ENCODE data around the gene GALR1. TPM values are rescaled to one million over a fixed set of nuclear protein-coding genes. Genes with fewer than 3 reads are reported as not detected.

GALR1 gene
- total and polyA plus RNA-seq, 8 donors = under 0.01 to 1.8 (median 0.30) TPM; not detected in 4

DNA sequence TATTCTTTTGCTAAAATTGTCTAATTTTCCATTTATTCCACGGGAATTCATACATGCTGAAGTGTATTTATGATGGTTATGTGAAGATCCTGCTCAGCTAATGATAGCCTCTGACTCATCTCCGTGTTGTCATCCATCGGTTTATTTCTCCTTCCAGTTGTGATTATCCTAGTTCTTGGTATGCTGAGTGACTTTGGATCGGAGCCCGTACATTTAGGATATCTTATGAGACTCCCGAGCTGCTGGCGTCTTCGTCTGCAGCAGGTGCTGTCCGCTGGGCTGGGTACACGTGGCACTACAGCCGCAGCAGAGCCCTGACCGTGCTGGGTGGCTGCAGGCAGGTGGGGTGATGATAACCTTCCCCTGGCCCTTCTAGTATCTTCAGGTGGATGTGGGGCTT lies 40.1 kb upstream of the GALR1 start:
- H3K4me3 ChIP-seq = no peak overlapping the region
- no peak for DNase-seq
- WGBS, 5 donors = 76 to 87% (median 83%) methylated on average over 12 of the region's 12 CpGs
- intact Hi-C loops (cut with DNase I; ENCODE audit: low total_unique reads) = no loop called here
- peak overlapping the region in 4 of 5 donors; percentile 58 to 82 (median 72) for H3K27ac ChIP-seq
- H3K27me3 ChIP-seq = no peaks in the 10 kb centered on the region
- H3K9me3 ChIP-seq = no peaks in the 10 kb centered on the region
- TF ChIP-seq POLR2AphosphoS5 (IDR thresholded peaks at IDR 0.05) (peak in 1 of 3 donors; percentile 22), EP300 (IDR thresholded peaks at IDR 0.05) (no peak)
- peaks cover 9 to 59% (median 31%) of the 10 kb centered on the region in 4 donors for H3K4me1 ChIP-seq
- H3K36me3 ChIP-seq = no peaks in the 10 kb centered on the region

DNA sequence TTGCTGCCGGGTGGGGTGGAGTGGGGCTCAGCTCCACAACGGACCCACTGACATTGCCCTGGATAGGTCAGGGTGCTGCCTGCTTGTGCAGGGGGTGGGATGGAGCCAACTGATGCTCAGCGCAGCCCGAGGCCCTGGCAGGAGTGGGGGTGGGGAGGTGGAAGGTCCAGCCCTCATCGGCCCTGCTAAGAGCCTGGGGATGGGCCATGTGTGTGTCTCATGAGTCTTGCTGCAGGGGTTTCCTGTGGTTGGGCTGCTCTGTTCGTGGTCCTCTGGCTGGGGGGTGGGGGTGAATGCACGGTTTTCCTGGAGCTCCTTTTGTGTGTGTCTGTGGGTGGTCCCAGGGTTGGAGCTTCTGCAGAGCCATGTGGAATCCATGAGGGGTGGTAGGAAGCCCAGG lies 39.4 kb upstream of the GALR1 start:
- no peak for DNase-seq
- Histone ChIP-seq H3K9me3 (no peaks in the 10 kb centered on the region), H3K4me1 (peaks cover 9 to 59% (median 31%) of the 10 kb centered on the region in 4 donors), H3K27ac (no peak overlapping the region), H3K4me3 (no peak overlapping the region), H3K36me3 (no peaks in the 10 kb centered on the region), H3K27me3 (no peaks in the 10 kb centered on the region)
- WGBS, 5 donors = 11 to 72% (median 57%) methylated on average over 1 to 7 of the region's 7 CpGs
- TF ChIP-seq, protein P1, sequence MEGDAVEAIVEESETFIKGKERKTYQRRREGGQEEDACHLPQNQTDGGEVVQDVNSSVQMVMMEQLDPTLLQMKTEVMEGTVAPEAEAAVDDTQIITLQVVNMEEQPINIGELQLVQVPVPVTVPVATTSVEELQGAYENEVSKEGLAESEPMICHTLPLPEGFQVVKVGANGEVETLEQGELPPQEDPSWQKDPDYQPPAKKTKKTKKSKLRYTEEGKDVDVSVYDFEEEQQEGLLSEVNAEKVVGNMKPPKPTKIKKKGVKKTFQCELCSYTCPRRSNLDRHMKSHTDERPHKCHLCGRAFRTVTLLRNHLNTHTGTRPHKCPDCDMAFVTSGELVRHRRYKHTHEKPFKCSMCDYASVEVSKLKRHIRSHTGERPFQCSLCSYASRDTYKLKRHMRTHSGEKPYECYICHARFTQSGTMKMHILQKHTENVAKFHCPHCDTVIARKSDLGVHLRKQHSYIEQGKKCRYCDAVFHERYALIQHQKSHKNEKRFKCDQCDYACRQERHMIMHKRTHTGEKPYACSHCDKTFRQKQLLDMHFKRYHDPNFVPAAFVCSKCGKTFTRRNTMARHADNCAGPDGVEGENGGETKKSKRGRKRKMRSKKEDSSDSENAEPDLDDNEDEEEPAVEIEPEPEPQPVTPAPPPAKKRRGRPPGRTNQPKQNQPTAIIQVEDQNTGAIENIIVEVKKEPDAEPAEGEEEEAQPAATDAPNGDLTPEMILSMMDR (IDR thresholded peaks at IDR 0.05) = no peak
- TF ChIP-seq EP300 (IDR thresholded peaks at IDR 0.05) = no peak
- TF ChIP-seq POLR2A (IDR thresholded peaks at IDR 0.05) = no peak
- TF ChIP-seq POLR2AphosphoS5 (IDR thresholded peaks at IDR 0.05) = no peak
- intact Hi-C loops (cut with DNase I; ENCODE audit: low total_unique reads) = loop anchor here (5.0 kb wide), 1 partner anchor 213 kb away; no protein-coding TSS in a partner anchor

DNA sequence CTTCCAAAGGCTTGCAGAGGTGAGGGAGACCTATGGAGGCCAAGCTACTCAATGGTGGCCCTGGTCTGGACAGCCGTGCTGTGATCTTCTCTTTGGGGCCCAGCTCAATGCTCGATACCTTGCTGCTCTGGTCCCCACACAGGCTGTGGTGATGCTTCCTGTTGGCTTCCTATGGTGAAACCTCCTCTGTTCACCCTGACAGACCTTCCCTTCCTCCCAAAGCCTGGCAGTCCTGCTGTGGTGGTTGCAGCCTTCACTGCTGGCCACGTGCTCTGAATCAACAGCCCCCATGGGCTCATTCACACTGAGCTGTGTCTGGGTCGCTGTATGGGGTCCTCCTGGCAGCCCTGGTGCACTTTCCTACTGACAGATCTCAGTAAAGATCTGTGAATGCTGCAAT lies 31.0 kb upstream of the GALR1 start:
- Histone ChIP-seq H3K9me3 (no peaks in the 10 kb centered on the region), H3K36me3 (no peaks in the 10 kb centered on the region), H3K4me1 (no peaks in the 10 kb centered on the region), H3K4me3 (no peak overlapping the region), H3K27ac (no peak overlapping the region), H3K27me3 (no peaks in the 10 kb centered on the region)
- TF ChIP-seq POLR2AphosphoS5 (IDR thresholded peaks at IDR 0.05) = no peak
- no peak for TF ChIP-seq POLR2A (IDR thresholded peaks at IDR 0.05)
- TF ChIP-seq, protein P1 (IDR thresholded peaks at IDR 0.05) = no peak
- TF ChIP-seq EP300 (IDR thresholded peaks at IDR 0.05) = no peak
- DNase-seq = no peak
- WGBS, 5 donors = 60 to 75% (median 72%) methylated on average over 4 of the region's 4 CpGs
- intact Hi-C loops (cut with DNase I; ENCODE audit: low total_unique reads) = no loop called here

DNA sequence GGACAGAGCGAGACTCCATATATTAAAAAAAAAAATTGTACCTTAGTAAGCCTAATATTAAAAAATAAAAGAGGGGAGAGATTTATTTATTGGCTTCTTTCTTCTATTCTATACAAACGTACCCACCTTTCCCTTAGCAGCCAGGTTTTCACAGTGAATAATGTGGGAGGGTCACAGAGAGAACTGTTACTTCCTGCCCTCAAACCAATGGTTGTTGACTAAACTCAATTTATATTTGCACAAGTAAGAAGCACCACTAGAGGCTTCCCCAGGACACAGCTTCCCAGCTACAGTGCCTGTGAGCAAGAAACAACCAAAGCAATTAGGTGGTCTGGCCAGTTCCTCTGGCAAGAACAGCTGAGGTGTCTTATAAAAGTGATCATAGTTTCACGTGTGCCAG lies 28.9 kb upstream of the GALR1 start:
- TF ChIP-seq EP300 (IDR thresholded peaks at IDR 0.05) (no peak), POLR2AphosphoS5 (IDR thresholded peaks at IDR 0.05) (no peak), POLR2A (IDR thresholded peaks at IDR 0.05) (no peak)
- TF ChIP-seq, protein P1 (IDR thresholded peaks at IDR 0.05) = no peak
- H3K36me3 ChIP-seq = no peaks in the 10 kb centered on the region
- no peak overlapping the region for H3K4me3 ChIP-seq
- H3K4me1 ChIP-seq = no peaks in the 10 kb centered on the region
- 67 to 78% (median 71%) methylated on average over 3 of the region's 3 CpGs for WGBS, 5 donors
- H3K9me3 ChIP-seq = no peaks in the 10 kb centered on the region
- DNase-seq = no peak
- H3K27me3 ChIP-seq = no peaks in the 10 kb centered on the region
- no peak overlapping the region for H3K27ac ChIP-seq
- intact Hi-C loops (cut with DNase I; ENCODE audit: low total_unique reads) = no loop called here

DNA sequence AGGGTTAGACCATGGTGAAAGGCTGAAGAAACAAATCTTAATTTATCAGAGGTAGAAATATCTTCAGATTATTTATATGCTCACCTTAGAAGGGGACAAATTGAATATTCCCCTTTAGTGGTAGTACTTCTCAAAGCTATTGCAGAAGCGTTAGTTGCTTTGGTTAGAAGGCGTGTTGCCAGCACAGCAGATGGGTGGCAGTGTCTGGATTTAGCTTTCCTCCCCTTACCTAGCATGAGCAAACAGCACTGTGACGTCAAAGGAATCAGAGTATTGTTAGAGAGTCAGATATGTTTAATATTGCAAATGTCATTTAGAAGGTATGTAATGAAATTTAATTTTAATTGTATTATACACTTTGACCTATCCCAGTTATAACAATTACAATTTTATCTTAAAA lies 27.2 kb upstream of the GALR1 start:
- WGBS, 5 donors = 24 to 63% (median 41%) methylated on average over 3 of the region's 3 CpGs
- no peaks in the 10 kb centered on the region for H3K36me3 ChIP-seq
- no peak for DNase-seq

More for the DNA sequence above, 27.2 kb upstream of the GALR1 start:
- TF ChIP-seq, protein P1 (IDR thresholded peaks at IDR 0.05) = no peak
- TF ChIP-seq POLR2A (IDR thresholded peaks at IDR 0.05) (no peak), POLR2AphosphoS5 (IDR thresholded peaks at IDR 0.05) (no peak), EP300 (IDR thresholded peaks at IDR 0.05) (no peak)
- no peaks in the 10 kb centered on the region for H3K9me3 ChIP-seq
- no peak overlapping the region for H3K27ac ChIP-seq
- intact Hi-C loops (cut with DNase I; ENCODE audit: low total_unique reads) = no loop called here
- no peaks in the 10 kb centered on the region for H3K4me1 ChIP-seq
- no peak overlapping the region for H3K4me3 ChIP-seq
- H3K27me3 ChIP-seq = no peaks in the 10 kb centered on the region

Data from stomach (tissue), 9 donors.